AG04450 (cell line): Measurements from ENCODE around the gene RAB35. TPM values are rescaled to one million over a fixed set of nuclear protein-coding genes. Genes with fewer than 3 reads are reported as not detected.

Source experiments
- CTCF ChIA-PET: fragments of 300-600, 350-600 bp; formaldehyde crosslinking; extraction: SDS; loops from one replicate; lab custom pipeline; 2022; ENCODE audit warnings: antibody characterized with exemption, inconsistent platforms; lab: Charles Lee
- POLR2A ChIA-PET: fragments of 350-600 bp; formaldehyde crosslinking; extraction: SDS; loops from one replicate; lab custom pipeline; 2021; ENCODE audit warnings: antibody characterized with exemption, inconsistent platforms; lab: Yijun Ruan, JAX
- DNase-seq: peaks from one replicate; pipeline ENCODE4 v3.0.0-alpha.2; 2011; ENCODE audit warnings: low read depth, low spot score
- H3K27ac ChIP-seq: one replicate; pipeline ENCODE4 v1.5.1; 2012; ENCODE audit warnings: low read depth, low read length, control low read depth
- H3K27me3 ChIP-seq: one replicate; pipeline ENCODE4 v1.6.0; 2012; ENCODE audit warnings: low read length; ENCODE audit not compliant: control insufficient read depth, insufficient read depth
- H3K4me3 ChIP-seq: 2 replicates; pipeline ENCODE4 v1.5.1; 2011; ENCODE audit warnings: mild to moderate bottlenecking, low read depth, low read length, control low read depth
- H3K9me3 ChIP-seq: 2 replicates; pipeline ENCODE4 v1.5.1; 2012; ENCODE audit warnings: low read length; ENCODE audit not compliant: control insufficient read depth, insufficient read depth
- polyA plus RNA-seq: library from polyadenylated mRNA; depleted of rRNA; stranded (reverse); fragments of >200 nt; gene quantifications from 2 replicates; pipeline ENCODE4 v1.2.3, GENCODE V29; 2011
- TF ChIP-seq, protein P1 (sequence below): IDR thresholded peaks from 2 replicates; pipeline ENCODE4 v1.5.1; 2011; ENCODE audit warnings: low read depth, low read length, control low read depth, inconsistent platforms

The RAB35 gene
- polyA plus RNA-seq, 1 experiment, result 64.9 TPM

GRCh38 chr12:120095331-120095730 is 21.2 kb downstream of the RAB35 start:
- TF ChIP-seq, protein P1, sequence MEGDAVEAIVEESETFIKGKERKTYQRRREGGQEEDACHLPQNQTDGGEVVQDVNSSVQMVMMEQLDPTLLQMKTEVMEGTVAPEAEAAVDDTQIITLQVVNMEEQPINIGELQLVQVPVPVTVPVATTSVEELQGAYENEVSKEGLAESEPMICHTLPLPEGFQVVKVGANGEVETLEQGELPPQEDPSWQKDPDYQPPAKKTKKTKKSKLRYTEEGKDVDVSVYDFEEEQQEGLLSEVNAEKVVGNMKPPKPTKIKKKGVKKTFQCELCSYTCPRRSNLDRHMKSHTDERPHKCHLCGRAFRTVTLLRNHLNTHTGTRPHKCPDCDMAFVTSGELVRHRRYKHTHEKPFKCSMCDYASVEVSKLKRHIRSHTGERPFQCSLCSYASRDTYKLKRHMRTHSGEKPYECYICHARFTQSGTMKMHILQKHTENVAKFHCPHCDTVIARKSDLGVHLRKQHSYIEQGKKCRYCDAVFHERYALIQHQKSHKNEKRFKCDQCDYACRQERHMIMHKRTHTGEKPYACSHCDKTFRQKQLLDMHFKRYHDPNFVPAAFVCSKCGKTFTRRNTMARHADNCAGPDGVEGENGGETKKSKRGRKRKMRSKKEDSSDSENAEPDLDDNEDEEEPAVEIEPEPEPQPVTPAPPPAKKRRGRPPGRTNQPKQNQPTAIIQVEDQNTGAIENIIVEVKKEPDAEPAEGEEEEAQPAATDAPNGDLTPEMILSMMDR, result no peak
- CTCF ChIA-PET, result no interaction called here
- POLR2A ChIA-PET, result no interaction called here
- Histone ChIP-seq H3K4me3 (no peak overlapping the region), H3K27me3 (no peaks in the 10 kb centered on the region), H3K9me3 (no peaks in the 10 kb centered on the region; the same call in 1 of the 2 replicates), H3K27ac (no peak overlapping the region)
- no peak for DNase-seq

- Histone ChIP-seq H3K4me3 (no peak overlapping the region), H3K9me3 (no peaks in the 10 kb centered on the region; the same call in 1 of the 2 replicates), H3K27ac (peak overlapping the region; percentile 31), H3K27me3 (no peaks in the 10 kb centered on the region)
- ChIA-PET POLR2A (interaction anchor here (1.1 kb wide), 1 partner anchor 23 kb away, joined by 3 read pairs; no protein-coding TSS in a partner anchor), CTCF (no interaction called here)
- TF ChIP-seq, protein P1, result no peak
- DNase-seq, result no peak
These were observed 22.1 kb downstream of the RAB35 start for GRCh38 chr12:120094485-120094884.

DNA sequence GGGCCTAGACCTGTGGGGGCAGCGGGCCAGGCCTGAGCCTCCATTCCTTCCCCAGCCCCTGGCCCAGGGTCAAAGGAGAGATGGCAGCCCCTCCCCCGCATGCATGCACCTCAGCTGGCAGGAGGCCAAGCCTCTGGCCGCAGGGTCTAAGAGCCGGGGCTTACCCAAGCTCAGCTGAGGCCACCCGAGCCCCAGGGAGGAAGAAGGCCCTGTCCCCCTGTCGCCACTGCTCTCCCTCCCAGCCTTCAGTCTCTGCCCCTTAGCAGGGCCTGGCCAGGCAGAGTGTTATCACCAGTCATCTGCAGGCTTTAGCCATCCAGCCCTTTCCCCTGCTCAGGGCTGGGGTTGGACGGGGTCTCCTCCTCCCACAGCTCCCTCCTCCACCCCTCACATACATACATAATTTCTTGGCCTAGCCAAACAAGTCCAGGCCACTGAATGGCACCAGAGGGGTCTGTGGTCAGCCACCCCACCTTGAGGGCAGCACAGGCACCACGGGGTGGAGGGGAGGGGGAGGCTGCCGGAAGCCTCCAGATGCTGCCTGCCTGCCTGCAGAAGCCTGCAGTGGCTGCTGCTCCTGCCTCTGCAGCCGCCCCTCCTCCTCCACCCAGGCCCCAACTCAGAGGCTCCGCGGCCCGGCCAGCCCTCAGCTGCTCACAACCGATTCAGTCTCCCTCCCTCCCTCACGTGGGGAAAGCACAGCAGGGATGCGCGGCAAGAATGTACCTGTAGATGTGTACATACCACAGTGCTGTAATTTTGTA is 22.8 kb downstream of the RAB35 start:
- H3K27ac ChIP-seq, result no peak overlapping the region
- H3K9me3 ChIP-seq, result no peaks in the 10 kb centered on the region; the same call in 1 of the 2 replicates
- no peak for DNase-seq
- H3K27me3 ChIP-seq, result no peaks in the 10 kb centered on the region
- TF ChIP-seq, protein P1, result no peak
- CTCF ChIA-PET, result no interaction called here
- POLR2A ChIA-PET, result interaction anchor here (0.8 to 1.1 kb wide), 2 partner anchors 23 to 107 kb away, joined by 3 read pairs; partner anchors contain the start of gene RPLP0
- no peak overlapping the region for H3K4me3 ChIP-seq

DNA sequence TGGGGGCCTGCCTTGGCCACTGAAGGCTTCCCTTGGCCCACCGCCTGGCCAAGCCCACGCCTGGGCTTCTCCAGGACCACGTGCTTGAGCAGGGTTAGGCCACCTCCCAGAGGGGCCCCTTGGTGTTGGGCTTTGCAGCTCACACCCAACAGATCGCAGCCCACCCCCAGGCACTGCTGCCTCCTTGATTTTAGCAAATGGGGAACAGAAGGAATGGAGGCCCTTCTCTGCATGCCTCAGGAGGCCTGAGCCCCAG is 23.3 kb downstream of the RAB35 start:
- Histone ChIP-seq H3K27ac (no peak overlapping the region), H3K27me3 (no peaks in the 10 kb centered on the region), H3K4me3 (no peak overlapping the region), H3K9me3 (no peaks in the 10 kb centered on the region; the same call in 1 of the 2 replicates)
- no peak for DNase-seq
- POLR2A ChIA-PET, result interaction anchor here (0.8 kb wide), 1 partner anchor 108 kb away, joined by 3 read pairs; the partner anchor contains the start of gene RPLP0
- CTCF ChIA-PET, result no interaction called here
- TF ChIP-seq, protein P1, result no peak

DNA sequence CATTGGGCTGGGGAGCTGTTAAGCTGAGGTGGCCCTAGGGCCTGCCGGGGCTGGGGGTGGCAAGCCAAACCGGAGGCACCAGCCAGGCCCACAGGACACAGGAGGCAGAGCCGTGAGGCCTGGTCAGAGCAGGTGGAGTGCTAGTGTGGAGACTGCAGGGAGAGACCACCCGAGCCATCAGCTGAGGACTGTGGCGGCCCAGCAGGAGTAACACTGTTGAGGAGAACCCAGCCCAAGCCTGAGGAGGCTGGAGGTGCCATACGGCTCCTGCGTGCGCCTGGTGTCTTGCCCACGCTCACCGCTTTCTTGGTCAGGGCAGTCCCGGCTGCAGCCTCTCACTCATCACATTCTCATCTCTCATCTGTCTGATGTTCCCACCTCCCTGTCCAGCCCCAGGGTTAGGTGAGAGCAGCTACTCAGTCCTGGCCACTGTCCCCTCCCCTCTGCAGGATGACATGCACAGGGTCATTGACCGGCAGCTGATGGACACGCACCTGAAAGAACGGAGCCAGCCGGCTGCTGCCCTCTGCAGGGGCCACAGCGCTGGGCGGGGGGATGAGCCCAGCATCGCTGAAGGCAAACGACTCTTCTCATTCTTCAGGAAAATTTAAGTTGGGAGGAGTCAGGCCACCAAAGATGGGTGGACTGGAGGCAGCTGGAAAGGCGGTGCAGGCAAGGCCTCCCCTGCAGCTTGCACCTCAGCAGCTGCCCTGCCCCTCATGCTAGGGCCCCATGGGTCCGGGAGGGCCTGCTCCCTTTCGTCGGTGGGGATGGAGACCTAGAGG is 23.8 kb downstream of the RAB35 start:
- no peaks in the 10 kb centered on the region for H3K27me3 ChIP-seq
- H3K9me3 ChIP-seq, result no peaks in the 10 kb centered on the region; the same call in 1 of the 2 replicates
- POLR2A ChIA-PET, result no interaction called here
- no peak overlapping the region for H3K27ac ChIP-seq
- TF ChIP-seq, protein P1, result no peak
- DNase-seq, result no peak
- CTCF ChIA-PET, result no interaction called here
- no peak overlapping the region for H3K4me3 ChIP-seq
